GM19099 (cell line): ENCODE measurements around the gene CBLB.

Experiments used
- POLR2A ChIP-seq: IDR thresholded peaks from 3 replicates; pipeline ENCODE4 v1.6.1; 2011; ENCODE audit warnings: low read depth; ENCODE audit not compliant: insufficient read length; ENCODE audit errors: extremely low read depth

The CBLB gene

DNA sequence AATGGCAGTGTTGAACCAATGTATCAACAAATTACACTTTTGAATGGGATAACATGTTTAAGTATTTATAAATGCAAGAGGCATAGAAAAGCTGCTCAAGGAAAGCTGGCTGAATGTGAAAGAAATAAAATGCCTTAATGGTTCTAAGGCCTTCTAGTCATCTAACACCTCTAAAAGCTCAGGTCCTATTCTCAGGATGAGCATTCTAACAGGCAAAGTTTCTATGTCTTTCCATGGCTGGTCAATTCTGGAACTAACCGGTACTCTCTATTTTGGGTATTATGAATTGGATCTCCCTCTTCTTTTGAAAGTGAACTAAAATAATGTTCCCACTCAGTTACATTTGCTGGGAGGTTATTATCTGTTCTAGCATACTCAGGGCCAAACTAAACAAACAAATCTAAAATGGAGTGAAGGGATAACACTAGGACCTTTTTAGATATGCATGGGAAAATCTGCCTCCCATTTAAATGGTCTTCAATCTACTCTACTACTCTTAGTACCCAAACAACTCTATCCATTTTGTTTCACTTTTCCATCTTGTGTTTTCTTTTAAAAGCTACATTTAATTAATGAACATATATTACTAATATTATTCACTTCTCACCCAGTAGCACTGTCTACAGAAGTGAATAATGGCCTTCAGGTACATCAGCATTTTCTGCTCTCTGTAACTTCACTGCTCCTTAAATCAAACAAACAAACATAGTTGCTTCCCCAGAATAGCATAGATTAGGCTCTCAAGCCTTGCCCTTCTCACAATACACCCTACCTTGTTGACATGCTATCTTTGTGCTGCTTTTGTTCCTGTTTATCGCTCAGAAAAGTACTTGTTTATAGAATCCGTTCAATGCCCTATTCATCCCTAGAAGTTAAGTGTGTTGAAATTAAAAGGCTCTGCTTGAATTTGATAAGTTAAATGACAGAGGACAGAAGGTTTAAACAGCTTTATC lies 46.4 kb downstream of the CBLB start:
- no peak for TF ChIP-seq POLR2A

DNA sequence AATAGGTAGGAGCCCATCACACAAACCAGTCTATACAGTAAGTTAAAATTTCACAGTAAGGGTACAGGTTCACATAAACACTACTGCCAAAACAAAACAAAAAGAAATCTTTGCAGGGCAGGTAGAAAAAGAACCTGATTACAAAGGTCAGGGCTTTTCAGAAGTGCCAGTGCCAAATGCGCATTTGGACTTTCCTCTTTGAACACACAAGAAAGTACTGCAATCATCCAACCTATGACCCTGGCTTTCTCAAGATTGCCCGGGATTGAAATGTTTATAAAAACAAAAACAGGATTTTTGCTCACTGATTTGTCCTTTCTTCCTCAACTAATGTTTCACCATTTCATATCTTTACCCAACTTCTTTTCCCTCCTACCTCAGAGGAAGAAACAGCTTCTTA lies 47.4 kb downstream of the CBLB start:
- TF ChIP-seq POLR2A: no peak

DNA sequence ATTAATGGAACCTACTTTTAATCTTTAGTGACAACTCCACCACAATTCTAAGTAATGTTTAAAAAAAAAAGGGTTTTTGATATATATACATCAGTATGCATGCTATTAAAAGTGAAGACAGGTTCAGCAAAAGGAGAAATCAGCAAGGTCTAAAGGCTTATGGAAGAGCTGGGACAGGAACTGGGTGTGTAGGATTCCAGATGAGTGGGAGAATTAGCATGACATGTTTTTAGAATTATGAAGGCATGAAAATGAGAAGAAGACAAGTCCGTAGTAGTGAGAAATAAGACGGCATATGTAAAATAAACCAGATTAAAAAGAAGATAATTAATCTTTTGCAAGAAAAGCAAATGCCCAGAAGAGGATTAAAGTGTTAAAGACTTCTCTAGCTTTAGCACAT lies 52.0 kb downstream of the CBLB start:
- TF ChIP-seq POLR2A: no peak

DNA sequence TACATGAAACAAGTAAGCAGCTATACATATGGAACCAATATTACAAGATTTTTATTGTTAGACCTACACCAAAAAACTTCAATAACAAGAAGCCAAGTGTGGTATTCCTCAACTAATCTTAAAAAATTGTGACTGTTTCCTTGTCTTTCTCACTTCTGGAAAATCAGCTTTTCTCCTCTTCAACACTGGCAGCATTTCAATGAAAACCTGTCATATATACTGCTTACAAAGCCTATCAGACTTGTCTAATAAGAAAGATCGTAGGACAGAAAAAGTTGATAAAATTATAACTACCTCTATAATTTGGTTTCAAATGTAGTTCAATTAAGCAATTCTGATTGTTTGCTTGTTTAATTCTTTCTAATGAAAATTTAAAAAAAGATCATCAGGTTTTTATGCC lies 55.1 kb downstream of the CBLB start:
- TF ChIP-seq POLR2A: no peak

DNA sequence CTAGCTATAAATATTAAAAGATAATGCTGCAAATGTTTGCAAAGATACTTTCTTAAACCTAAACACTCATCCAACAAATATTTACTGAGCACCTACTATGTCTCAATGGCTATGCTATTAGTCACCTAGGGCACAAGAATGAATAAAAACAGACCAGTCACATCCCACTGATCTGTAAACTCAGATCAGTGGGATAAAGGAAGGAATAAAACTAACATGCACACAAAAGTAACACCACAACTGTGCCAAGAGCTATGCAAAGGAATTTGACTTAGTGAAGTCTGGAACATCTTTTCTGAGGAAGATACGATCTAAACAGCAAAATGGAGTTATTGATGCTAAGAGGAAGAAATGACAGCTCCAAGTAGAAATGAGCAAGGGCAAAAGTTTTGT lies 56.6 kb downstream of the CBLB start:
- TF ChIP-seq POLR2A: no peak

DNA sequence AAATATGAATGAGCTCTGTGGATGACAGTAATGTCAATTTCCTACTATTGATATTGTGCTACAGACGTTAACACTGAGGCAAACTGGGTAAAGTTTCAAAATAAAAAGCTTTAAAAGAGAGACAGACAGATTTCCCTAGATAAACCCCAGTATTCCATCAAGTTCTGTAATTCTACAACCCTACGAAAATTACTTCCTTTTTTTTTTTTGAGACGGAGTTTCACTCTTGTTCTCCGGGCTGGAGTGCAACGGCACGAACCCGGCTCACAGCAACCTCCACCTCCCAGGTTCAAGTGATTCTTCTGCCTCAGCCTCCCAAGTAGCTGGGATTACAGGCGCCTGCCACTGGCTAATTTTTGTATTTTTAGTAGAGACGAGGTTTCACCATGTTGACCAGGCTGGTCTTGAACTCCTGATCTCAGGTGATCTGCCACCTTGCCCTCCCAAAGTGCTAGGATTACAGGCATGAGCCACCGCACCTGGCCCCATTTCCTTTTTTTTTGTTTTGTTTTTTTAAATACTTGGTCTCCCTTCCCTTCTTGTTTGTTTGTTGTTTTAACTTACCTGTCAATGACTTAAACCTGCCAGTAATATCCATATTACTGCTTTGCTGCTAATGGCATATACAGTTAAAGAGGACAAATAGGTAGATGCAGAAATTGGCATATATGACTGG lies 57.2 kb downstream of the CBLB start:
- no peak for TF ChIP-seq POLR2A

DNA sequence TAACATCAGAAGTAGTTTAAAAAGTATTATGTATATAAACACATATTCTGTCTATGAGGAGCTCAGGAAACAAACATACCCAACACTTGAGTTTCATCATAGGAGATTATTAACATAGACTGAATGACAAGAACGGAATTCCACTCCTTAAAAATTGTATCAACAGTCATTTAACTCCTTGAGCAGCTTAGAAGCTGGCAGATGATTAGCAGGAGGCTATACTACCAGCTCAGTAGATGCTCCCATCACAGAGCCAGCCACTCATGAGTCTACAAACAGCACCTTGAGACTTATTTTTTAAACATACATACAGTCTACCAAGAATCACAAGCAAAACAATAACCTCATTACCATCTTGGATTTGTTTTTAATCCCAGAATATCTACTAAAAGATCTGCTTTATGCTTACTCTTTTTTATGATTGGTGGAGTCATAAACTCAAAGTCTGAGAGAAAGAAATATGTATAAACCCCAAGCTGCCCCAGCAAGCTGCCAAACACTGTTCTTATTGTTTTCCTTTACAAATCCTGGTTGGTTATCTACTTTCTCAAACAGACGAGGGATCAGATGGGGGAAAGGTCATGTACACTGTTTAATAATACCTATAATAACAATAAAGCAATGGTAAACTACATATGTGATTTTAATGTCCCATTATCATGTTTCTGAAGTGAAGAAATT lies 59.5 kb downstream of the CBLB start:
- TF ChIP-seq POLR2A: no peak

DNA sequence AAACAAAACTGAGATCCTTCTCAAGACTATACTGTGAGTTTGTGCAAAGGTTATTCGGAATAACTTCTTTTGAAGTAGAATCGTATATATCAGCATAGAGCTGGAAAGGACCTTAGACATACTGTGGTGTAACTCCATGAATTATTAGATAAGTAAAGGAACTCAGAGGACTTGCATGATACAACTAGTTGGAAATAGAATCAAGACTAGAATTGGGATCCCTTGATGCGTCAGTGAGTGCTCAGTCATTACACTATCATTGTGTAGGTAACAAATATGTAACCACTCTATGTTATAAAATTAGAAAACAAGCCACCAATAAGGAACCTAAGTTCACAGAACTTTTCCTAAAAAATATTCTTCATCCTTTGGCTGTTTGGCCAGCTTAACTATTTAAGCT lies 61.1 kb downstream of the CBLB start:
- no peak for TF ChIP-seq POLR2A

DNA sequence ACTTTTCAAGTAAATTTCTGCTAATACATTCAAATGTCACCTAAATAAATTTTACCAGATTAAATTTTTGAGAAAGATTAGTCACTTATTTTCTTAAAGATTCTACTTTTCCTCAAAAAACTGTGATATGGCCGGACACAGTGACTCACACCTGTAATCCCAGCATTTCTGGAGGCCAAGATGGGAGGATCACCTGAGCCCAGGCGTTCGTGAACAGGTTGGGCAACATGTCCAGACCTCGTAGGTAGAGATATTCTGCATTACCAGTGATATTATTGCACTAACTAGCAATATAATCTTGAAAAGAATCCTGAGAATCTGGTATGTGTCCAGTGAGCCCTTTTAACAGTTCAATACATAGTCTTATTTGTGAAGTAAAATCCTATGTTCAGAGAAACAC lies 61.7 kb downstream of the CBLB start:
- no peak for TF ChIP-seq POLR2A

DNA sequence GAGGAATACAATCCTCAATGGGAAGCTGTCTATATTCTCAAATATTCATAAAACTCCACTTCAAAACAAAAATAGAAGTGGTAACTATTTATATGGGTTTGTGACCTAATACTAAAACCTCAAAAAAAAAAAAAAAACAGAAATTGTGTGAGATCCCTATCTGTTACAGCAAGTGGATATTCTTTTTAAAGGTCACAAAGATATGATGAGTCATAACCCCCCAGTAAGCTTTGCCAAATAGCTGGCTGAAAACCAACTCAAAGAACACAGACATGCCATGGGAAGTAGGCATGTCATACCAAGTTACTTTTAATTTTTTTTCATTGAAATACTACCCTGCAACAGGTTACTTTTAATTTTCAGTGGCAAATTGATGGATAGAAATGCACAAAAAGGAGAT lies 62.5 kb downstream of the CBLB start:
- no peak for TF ChIP-seq POLR2A

DNA sequence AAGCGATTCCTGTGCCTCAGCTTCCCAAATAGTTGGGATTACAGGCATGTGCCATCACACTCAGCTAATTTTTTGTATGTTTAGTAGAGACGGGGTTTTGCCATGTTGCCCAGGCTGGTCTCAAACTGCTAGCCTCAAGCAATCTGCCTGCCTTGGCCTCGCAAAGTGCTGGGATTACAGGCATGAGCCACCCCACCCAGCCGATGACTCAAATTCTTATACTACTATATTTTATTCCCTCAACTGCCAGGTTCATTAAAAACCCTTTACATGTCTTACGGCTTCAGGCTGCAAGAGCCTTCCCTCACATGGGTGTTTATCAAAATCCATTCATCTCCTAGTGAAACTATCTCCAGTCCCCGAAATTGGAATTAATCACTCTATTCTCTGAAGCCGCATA lies 63.4 kb downstream of the CBLB start:
- no peak for TF ChIP-seq POLR2A

DNA sequence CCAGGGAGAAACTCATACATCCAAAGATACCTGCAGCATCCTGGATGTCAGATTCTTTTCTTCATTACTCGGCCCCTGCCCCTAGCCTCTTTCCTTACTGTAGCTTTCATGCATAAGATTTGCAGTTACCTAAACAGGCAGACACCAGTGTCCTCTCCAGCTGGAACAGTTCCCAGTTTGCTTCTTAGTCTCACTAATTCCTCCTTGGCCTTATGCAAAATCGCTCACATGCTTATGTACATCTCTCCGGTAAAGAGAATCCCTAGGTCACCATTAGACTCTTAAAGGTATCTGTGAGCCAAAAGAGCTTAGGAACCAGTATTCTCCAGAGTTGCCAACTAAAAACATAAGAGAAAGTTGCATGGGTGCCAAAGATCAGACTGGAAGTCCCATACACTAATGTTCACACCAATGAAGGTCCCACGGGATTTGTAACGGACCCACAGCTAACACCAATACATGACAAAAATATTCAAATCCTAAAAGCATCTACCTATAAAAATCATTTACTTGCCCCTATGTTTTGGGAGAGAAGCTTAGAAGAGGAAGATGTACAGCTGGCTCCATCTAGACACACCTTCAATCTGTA lies 66.6 kb downstream of the CBLB start:
- TF ChIP-seq POLR2A: no peak

DNA sequence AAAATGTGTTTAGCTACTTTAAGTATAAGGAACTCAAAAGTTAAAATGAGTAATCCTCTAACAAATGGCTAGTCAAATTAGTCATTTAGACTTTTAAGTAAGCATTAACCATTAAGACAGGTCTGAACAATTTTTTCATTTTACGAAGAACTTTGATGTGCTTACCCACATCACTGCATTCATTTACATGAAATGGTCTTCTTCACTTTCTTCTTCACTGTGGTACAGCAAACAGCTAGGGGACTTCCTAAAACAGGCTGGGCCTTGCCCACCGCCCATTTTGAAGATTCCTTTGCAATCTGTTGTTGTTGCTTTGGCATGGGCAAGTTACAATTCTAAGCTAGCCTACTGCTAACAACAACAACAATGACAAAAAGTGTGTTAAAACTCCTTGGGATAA lies 67.4 kb downstream of the CBLB start:
- no peak for TF ChIP-seq POLR2A

DNA sequence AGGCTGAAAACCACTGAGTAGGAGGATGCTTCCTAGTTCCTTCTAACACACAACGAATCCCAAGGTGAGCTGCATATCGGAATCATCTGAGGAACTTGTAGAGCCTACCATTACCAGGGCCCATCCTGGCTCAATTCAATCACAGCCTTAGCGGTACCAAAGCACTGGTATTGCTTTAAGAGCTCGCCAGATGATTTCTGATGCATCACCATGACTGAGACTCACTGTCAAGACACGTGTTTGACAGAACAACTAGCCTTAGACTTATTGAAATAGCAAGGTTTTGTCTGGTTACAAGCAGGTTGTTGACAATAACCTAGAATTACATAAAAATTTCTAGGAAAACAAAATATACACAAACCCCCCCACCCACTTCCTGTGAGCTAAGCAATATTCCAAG lies 68.5 kb downstream of the CBLB start:
- no peak for TF ChIP-seq POLR2A

DNA sequence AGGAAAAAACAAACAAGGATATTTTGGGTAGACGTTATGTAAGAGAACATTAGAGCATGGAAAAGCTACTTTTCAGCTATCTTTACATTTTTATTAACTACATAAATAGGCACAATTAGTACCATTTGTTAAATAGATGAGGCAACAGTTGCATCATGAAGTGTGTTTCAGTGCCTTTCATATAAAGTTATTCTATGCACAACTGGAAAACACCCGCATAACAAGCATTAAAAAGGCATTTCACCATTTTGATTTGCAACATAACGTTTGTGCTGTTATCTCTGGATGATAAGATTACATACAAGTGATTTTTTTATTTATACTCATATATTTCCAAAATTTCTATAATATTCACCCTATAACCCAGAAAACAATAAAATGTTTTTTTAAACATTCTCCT lies 69.5 kb downstream of the CBLB start:
- TF ChIP-seq POLR2A: no peak
